IMR-90 (cell line): ENCODE measurements around the gene SPATA21.

ENCODE experiments used
- BHLHE40 ChIP-seq: fragments of 150-350 bp; IDR thresholded peaks from 2 replicates; pipeline ENCODE4 v1.6.1; 2016; ENCODE audit warnings: mild to moderate bottlenecking, low read depth, low read length
- CEBPB ChIP-seq: IDR thresholded peaks from 2 replicates; pipeline ENCODE4 v1.6.1; 2012; ENCODE audit warnings: low read depth, low read length, improper control_type of control experiment
- CHD1 ChIP-seq: IDR thresholded peaks from 2 replicates; pipeline ENCODE4 v1.6.1; 2012; ENCODE audit warnings: low read depth, low read length, improper control_type of control experiment
- CTCF ChIP-seq: conservative IDR thresholded peaks from 2 replicates; pipeline ENCODE4 v1.5.1; 2012; ENCODE audit warnings: mild to moderate bottlenecking, low read depth, low read length, improper control_type of control experiment
- ELK1 ChIP-seq: fragments of 150-350 bp; IDR thresholded peaks from 2 replicates; pipeline ENCODE4 v1.6.1; 2016; ENCODE audit warnings: low read depth, mild to moderate bottlenecking, low read length, moderate library complexity, borderline replicate concordance
- FOS ChIP-seq: fragments of 150-350 bp; IDR thresholded peaks from 2 replicates; pipeline ENCODE4 v1.6.1; 2016; ENCODE audit warnings: low read depth, low read length
- MAFK ChIP-seq: IDR thresholded peaks from 2 replicates; pipeline ENCODE4 v1.6.1; 2012; ENCODE audit warnings: low read depth, low read length, improper control_type of control experiment
- MAZ ChIP-seq: IDR thresholded peaks from 2 replicates; pipeline ENCODE4 v1.6.1; 2012; ENCODE audit warnings: low read depth, mild to moderate bottlenecking, low read length, improper control_type of control experiment, moderate library complexity, borderline replicate concordance
- MXI1 ChIP-seq: IDR thresholded peaks from 2 replicates; pipeline ENCODE4 v1.6.1; 2012; ENCODE audit warnings: low read depth, mild to moderate bottlenecking, low read length, moderate library complexity, borderline replicate concordance
- POLR2A ChIP-seq: IDR thresholded peaks from 2 replicates; pipeline ENCODE4 v1.6.1; 2012; ENCODE audit warnings: mild to moderate bottlenecking, low read depth, low read length
- RAD21 ChIP-seq: IDR thresholded peaks from 2 replicates; pipeline ENCODE4 v1.6.1; 2012; ENCODE audit warnings: low read length, improper control_type of control experiment
- RCOR1 ChIP-seq: IDR thresholded peaks from 2 replicates; pipeline ENCODE4 v1.6.1; 2012; ENCODE audit warnings: mild to moderate bottlenecking, low read length, improper control_type of control experiment; ENCODE audit not compliant: insufficient replicate concordance
- SMC3 ChIP-seq: fragments of 150-350 bp; IDR thresholded peaks from 2 replicates; pipeline ENCODE4 v1.6.1; 2016; ENCODE audit warnings: low read depth, mild to moderate bottlenecking, antibody characterized with exemption, low read length, moderate library complexity
- USF2 ChIP-seq: fragments of 150-350 bp; IDR thresholded peaks from 2 replicates; pipeline ENCODE4 v1.6.1; 2017; ENCODE audit warnings: mild to moderate bottlenecking, antibody characterized with exemption, low read length, low read depth

- TF ChIP-seq CEBPB: no peak
- no peak for TF ChIP-seq MAZ
- no peak for TF ChIP-seq CTCF
- TF ChIP-seq RAD21: no peak
- no peak for TF ChIP-seq MXI1
- TF ChIP-seq BHLHE40: no peak
- no peak for TF ChIP-seq POLR2A
- TF ChIP-seq SMC3: no peak
- TF ChIP-seq USF2: no peak
- no peak for TF ChIP-seq MAFK
- no peak for TF ChIP-seq CHD1
- TF ChIP-seq RCOR1: no peak
- TF ChIP-seq ELK1: no peak
- TF ChIP-seq FOS: no peak
These were observed 56.4 kb downstream of the SPATA21 start for GRCh38 chr1:16380868-16381267.
